Measurements from ENCODE around the gene SNX10.

Gene SNX10

DNA sequence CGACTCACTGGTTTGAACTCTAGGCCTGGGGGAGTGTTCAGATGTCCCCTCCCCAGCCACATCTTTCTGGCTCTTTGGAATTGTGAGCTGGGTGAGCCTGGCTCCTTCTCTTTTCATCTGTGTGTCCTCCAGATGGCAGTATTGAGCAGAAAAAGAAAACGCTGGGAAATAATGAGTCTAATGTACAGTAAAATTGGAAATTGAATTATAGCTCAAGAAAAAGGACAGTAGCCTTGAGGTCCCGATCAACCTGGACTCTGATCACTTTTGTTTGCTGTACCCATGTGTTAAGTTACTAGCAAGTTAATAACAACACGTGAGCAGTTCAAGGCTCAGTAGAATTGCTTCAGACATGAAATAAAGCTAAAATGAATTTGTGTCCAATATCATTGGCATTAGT is 77.9 kb downstream of the SNX10 start:
- peak; percentile 26 for DNase-seq (ENCODE audit: low read depth)

DNA sequence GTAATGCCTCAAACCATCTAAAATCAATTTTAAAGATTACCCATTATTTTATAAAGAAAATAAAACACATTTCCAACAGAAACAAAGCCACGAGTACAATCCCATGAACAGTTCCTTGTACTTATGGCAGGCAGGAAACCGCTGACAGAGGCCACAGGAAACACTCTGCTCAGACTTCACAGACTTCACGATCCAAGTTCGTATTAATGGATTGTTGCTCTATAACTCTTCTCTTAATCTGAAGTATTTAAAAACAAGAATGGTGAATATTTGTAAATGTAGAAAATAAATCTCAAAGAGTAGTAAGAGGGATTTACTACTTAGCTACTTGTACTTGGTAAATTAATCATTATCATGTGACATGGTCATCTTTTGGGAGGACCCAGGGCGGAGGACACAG is 78.3 kb downstream of the SNX10 start:
- DNase-seq (ENCODE audit: low read depth): no peak

GRCh38 chr7:26372249-26372648 is 80.6 kb downstream of the SNX10 start:
- DNase-seq (ENCODE audit: low read depth): no peak

DNA sequence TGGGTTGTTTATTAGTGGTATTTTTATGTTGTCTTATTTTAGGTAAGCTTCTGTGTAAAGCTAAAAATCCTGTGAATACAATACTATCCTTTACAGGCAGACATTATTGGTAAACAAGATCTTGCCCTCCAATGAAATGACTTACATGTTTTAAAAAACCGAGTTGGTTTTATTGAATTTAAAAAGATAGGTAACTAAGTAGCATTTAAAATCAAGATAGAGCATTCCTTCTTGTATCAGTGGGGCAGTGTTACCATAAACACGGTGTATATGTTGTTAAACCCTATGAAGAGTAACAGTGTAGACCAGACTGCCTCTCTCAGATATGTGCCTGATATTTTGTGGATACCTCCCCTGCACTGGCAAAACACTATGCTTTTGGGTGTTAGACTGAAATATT is 81.0 kb downstream of the SNX10 start:
- DNase-seq (ENCODE audit: low read depth): no peak

- DNase-seq (ENCODE audit: low read depth): no peak
Measured at GRCh38 chr7:26374647-26375373, 83.1 kb downstream of the SNX10 start.

DNA sequence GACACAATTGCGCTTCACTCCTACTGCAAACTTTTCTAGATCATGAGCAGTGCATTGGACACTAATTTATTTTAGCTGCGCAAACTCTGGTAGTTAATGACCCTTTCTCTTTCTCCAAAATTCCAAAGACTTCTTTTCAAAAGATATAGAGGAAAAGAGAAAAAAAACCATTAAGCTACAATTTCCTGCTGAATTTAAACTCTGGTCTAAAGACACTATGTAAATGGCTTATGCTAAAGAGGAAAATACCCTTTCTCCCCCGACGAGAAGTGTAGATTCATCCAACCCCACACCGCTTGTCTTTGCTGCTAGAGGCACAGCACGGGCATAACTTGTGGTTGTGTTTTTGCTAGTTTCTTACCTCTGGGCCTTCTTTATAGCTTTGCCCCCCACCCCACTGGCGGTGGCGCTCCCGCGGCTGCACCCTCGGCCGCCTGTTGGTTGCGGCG is 84.1 kb downstream of the SNX10 start:
- DNase-seq (ENCODE audit: low read depth): no peak

GRCh38 chr7:26376175-26376917 is 84.7 kb downstream of the SNX10 start:
- no peak for DNase-seq (ENCODE audit: low read depth)

DNA sequence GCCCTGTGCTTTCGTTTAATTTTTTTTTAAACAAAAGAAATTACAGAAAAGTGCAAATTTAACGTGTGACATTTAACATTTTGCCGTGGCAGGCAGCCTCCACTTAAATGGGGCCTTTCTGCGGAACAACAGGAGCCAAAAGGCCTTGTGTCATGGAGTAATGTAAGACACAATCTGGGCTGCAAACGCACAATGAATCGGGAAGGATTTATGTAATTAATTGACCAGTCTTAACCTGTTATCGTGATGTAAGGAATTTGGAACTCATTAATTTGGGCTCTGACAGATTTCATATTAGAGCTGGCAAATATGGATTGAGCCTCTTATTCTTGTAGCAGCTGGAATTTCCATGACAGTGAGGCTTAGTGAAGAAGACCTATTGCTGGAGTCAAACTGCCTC is 86.4 kb downstream of the SNX10 start:
- no peak for DNase-seq (ENCODE audit: low read depth)

GRCh38 chr7:26379711-26380110 is 88.0 kb downstream of the SNX10 start:
- DNase-seq (ENCODE audit: low read depth): no peak

DNA sequence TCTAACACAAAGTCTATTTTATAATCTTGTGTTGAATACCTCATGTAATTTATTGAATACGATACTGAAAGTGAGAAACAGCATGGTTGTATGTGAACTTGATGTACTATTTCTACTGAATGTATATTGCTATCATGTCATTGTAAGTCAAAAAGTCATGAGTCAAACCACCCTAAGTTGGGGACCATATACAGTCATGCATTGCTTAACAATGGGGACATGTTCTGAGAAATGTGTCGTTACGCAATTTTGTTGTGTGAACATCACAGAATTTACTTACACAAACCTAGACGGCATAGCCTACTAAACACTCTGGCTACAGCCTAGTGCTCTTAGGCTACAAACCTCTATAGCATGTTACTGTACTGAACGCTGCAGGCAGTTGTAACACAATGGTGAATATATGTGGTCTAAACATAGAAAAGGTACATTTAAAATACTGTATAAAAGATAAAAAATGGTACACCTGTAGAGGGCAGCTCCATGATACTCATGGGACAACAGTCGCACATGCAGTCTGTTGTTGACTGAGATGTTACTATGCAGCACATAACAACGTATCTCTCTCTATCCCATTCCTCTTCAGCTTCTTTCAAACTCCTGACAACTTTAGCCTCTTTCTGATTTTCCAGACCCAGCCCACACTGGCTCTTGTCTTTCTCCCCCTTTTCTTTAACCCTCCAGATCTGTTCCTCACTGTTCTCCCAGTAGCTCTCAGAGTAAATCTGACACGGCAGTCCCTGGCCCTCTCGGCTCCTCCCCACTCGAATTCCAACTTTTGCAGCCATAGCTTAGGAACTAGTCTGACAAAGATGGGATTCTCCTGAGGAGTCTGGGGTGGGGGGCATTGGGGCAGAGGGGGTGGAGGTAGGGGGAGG is 90.1 kb downstream of the SNX10 start:
- no peak for DNase-seq (ENCODE audit: low read depth)

DNA sequence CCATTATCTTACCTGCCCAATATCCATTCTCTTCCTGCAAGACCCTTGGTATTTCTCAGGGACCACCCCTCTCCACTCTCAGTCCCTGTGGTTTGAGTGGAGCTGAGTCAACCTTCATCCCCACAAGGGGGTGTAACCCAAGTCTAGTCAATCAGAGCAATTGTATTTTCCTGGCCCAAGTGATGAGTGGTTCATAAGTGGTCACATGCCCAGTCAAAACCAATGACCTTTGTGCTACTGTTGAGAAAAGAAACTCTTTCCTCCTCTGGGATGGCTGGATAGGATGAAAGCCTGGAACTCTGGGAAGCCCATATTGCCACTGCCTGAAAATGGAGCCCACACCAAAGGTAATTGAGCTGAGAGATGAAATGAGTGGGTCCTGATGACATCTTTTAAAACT is 93.6 kb downstream of the SNX10 start:
- DNase-seq (ENCODE audit: low read depth): no peak

GRCh38 chr7:26387731-26388130 is 96.1 kb downstream of the SNX10 start:
- no peak for DNase-seq (ENCODE audit: low read depth)

DNA sequence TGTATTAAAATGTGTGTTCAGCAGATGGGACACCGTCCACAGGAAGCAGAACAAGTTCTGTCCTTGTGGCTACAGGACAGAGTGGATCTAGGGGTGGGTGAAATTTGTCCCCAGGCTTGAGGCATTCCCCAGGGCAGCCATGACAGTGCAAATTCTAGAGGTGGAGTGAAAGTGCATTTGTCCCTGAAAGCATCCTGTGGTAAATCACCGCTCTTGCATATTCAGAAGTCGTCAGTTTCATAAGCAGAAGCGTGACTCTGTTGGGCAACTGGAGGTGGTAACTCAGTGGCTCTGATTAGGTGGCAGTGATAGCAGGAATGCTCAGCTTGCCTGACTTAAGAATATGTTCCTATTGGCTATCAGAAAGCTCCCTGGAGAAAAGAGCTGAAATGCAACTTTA is 96.6 kb downstream of the SNX10 start:
- DNase-seq (ENCODE audit: low read depth): no peak

DNA sequence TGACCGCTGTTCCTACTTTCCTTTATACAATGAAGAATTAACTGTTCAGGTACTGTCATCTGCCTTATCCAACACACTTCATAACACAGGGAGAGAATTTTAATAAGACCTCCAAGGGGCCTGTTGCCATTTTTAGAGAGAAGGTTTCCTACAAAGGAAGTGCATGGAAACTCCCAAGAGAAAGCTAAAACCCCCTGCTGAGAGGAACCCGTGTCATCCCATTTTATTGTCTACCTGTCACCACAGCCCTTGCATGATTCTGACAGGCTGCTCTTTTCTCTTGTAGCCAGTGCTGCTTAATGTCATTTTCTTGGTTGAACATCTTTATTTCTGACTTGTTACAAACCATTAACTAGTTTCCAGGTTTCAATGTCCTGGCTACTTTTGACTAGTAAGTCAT is 98.4 kb downstream of the SNX10 start:
- DNase-seq (ENCODE audit: low read depth): no peak

GRCh38 chr7:26393818-26394217 is 102.2 kb downstream of the SNX10 start:
- DNase-seq (ENCODE audit: low read depth): no peak

GRCh38 chr7:26397332-26397731 is 105.7 kb downstream of the SNX10 start:
- no peak for DNase-seq (ENCODE audit: low read depth)

- DNase-seq (ENCODE audit: low read depth): peak; percentile 0
Measured at GRCh38 chr7:26397796-26398426, 106.2 kb downstream of the SNX10 start.

DNA sequence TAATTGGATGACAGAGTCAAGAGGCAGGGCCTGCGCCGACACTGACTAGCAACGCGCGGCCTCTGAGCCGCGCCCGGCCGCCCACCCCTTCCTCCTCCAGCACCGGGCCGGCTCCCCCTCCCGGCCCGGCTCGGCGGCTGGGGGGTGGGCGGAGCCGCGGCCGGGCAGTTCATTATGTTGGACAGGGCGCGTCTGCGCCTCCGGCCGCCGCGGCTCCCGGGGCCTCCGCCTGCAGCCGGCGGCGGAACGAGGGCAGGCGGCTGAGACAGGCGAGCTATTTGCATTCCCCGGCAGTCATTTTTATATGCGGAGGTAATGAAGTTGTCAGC is 106.7 kb downstream of the SNX10 start:
- peak; percentile 10 for DNase-seq (ENCODE audit: low read depth)

DNA sequence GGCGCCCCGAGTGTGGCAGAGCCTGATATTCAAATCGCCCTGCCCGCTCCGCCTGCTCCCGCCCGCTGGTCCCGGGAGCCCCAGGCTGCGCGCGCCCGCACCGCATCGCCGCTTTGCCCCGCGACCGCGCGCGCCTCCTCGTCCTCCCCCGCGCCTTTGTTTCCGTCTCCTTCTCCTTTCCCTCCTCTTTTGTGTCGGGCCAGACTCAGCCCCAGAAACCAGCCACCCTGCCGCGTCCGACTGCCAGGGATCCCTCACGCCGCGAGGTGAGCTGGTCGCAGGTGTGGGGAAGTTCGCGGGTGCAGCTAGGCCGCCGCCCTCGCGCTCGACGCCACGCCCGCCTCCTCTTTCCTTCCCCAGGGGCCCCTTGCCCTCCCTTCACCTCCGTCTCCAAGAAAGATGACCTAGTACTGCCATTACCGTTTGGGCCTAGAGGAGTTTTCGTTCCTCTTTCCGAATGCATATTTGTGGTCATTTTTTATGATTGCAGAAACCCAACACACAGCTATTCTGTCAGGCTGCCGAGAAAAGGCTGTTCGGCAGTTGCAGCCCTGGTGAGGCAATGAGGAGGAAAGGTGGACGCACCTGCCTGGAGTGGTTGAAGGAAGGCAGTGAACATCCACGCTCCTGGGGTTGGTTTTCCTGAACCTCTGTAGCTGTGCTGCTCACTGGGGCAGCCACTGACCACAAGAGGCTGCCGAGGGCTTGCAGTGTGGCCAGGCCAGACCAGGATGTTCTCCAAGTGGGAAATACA is 107.3 kb downstream of the SNX10 start:
- DNase-seq (ENCODE audit: low read depth): peak; percentile 21

DNA sequence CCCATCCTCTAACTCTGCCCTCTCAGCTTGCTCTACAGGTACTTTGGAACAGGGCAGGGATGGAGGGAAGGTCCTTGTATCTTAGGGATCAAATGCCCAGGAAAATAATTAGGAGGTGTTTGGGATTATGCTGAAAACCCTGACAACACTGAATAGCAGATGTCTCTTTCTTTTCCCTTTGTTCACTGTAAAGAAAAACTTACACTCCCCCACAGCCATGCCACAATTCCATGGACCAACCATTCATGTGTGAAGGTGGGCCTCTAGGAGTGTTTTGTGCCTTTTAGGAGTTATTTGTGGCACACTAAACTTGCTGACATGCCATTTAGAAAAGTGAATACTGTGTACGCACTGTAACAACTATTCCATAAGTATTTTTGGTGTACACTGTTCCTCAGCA is 108.1 kb downstream of the SNX10 start:
- no peak for DNase-seq (ENCODE audit: low read depth)

DNA sequence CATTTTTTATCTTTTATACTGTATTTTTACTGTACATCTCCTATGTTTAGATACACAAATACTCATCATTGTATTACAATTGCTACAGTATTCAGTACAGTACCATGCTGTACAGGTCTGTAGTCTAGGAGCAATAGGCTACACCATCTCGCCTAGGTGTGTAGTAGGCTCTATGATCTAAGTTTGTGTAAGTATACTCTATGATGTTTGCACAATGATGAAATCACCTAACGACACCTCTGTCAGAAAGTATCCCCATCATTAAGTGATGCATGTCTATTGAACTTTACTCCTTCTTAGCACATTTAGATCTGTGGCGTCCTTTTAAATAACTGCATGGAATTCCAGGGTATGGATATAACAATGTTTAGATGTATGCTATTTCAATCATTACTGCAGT is 112.0 kb downstream of the SNX10 start:
- DNase-seq (ENCODE audit: low read depth): no peak

All from GM04504 (cell line).